Measurements from ENCODE around the gene ZNF331.

Gene ZNF331

DNA sequence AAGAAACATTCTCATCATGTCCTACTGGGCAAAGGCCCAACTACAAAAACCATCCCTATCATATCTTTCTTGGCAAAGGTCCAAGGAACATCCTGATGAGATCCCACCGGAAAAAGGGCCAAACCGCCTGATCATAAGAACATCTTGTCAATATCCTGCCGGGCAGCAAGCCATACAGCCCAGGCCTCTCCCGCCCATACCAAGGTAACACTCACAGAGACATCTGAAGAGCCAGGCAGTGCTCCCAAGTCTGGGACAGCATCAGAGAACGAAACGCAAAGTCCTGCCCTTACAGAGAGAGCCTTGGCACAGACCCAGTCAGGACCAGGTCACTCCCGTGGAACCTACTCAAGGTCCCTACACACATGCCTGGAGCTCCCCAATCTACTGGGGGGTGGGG lies 18.5 kb upstream of the ZNF331 start:
- DNase-seq (ENCODE audit: low read depth, low spot score): no peak
- no peak overlapping the region for H3K4me3 ChIP-seq (ENCODE audit: low read length)

- H3K4me3 ChIP-seq (ENCODE audit: low read length): peak overlapping the region; percentile 90
- DNase-seq (ENCODE audit: low read depth, low spot score): no peak
Observed at GRCh38 chr19:53520163-53520546, 17.8 kb upstream of the ZNF331 start.

- H3K4me3 ChIP-seq (ENCODE audit: low read length): peak overlapping the region; percentile 90
- DNase-seq (ENCODE audit: low read depth, low spot score): peak; percentile 96
Observed at GRCh38 chr19:53520547-53521372, 17.2 kb upstream of the ZNF331 start.

- no peak for DNase-seq (ENCODE audit: low read depth, low spot score)
Observed at GRCh38 chr19:53521373-53522202, 16.4 kb upstream of the ZNF331 start.

GRCh38 chr19:53525922-53526321 lies 12.0 kb upstream of the ZNF331 start:
- DNase-seq (ENCODE audit: low read depth, low spot score): no peak

More at GRCh38 chr19:53521373-53522202, 16.4 kb upstream of the ZNF331 start:
- H3K4me3 ChIP-seq (ENCODE audit: low read length): peak overlapping the region; percentile 90

GRCh38 chr19:53530622-53531021 lies 7.3 kb upstream of the ZNF331 start:
- H3K4me3 ChIP-seq (ENCODE audit: low read length): no peak overlapping the region
- DNase-seq (ENCODE audit: low read depth, low spot score): no peak

More at GRCh38 chr19:53525922-53526321, 12.0 kb upstream of the ZNF331 start:
- no peak overlapping the region for H3K4me3 ChIP-seq (ENCODE audit: low read length)

DNA sequence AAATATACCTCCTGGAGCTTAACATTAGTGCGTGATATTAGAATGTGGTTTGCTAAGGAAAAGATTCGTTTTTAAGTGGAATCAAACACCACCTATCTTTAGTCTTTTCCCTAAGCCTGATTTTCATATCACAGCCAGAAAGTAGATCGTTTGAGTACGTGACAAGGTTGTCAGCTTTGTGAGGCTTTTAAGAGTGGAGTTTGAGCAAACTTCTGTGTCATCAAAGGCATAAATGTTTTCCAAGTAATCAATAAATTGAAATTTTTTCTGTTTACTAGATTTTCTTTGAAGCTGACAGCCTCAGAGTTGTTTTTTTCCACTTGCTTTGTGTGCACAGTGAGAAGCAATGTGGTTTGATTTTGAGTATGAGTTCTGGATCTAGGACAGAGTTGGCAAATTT lies 6.5 kb upstream of the ZNF331 start:
- DNase-seq (ENCODE audit: low read depth, low spot score): no peak
- no peak overlapping the region for H3K4me3 ChIP-seq (ENCODE audit: low read length)

DNA sequence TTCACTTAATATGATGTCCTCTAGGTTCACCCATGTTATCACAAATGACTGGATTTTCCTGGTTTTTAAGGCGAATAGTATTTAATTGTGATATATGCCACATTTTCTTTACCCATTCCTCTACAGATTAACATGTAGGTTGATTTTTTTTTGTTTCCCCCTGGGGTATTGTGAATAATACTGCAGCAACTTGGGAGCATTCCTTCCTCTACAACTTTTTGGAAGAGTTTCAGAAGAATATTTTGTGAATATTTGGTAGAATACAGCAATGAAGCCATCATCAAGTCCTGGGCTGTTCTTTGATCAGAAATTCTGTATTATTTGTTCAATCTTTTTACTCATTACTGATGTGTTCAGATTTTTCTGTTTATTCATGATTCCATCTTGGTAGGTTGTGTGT lies 5.6 kb upstream of the ZNF331 start:
- no peak for DNase-seq (ENCODE audit: low read depth, low spot score)
- no peak overlapping the region for H3K4me3 ChIP-seq (ENCODE audit: low read length)

DNA sequence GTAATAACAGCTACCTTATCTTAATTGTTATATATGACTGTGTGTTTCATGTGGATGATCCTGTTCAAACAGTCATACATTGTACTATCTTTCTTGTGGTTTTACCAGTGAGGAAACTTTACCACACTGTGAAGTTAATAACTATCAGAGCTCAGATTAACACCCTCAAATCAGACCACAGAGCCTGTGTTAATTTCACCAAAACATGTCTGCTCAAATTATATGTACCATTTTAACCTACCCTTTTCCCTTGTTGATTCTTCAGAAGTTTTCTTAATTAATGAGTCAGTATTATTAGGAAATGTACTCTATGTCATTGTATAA lies 1.8 kb upstream of the ZNF331 start:
- no peak overlapping the region for H3K4me3 ChIP-seq (ENCODE audit: low read length)
- peak; percentile 57 for DNase-seq (ENCODE audit: low read depth, low spot score)

DNA sequence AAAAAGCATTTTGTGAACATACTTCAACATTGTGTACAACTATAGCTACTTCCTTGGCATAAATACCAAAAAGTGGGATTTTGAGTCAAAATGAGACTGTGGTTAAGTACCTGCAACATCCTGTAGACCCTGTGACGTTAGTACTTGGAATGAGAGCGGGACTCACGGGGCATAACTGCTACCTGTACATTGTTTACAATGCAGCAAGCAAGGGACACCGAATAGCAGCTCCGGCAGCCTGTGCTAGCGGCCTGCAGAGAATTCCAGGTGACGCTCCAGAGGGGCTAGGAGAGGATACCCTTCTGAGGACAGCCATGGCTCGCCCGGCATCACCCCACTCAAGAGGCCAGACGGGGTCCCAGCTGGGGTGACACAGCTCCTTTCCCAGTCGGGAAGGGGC lies 824 bp upstream of the ZNF331 start:
- no peak for DNase-seq (ENCODE audit: low read depth, low spot score)
- H3K4me3 ChIP-seq (ENCODE audit: low read length): peak overlapping the region; percentile 65

DNA sequence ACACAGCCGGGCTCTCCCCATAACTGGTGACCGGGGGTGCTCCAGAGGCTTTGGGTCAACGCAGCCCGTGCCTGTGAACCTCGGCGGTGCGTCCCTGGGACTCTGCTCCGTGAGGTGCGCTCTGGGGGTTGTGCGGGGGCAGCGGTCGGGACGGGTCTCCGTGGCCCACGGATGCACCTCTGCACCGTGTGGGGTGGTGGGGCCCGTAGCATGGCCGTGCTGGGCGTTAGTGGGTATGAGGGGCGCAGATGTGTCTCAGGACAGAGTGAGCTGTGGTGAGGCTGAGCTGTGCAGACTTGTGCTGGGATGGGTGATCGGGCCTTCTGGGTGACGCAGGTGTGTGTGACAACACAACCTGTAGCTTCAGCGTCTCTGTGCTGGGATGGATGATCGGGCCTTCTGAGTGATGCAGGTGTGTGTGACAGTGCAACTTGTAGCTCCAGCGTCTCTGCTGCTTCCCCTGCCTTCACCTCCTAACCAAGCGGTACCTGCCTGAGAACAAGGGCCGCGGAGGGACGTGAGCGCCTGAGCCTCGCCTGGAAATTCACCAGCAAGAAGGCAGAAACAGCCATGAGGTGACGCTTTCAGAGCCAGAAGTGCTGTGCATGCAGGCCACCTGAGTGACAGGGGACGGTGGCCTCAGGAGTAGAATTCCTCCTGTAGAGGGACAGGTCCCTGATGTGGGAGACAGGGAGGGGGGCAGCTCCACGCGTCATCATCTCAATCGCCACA lies 599 bp downstream of the ZNF331 start:
- H3K4me3 ChIP-seq (ENCODE audit: low read length): peak overlapping the region; percentile 65
- no peak for DNase-seq (ENCODE audit: low read depth, low spot score)

DNA sequence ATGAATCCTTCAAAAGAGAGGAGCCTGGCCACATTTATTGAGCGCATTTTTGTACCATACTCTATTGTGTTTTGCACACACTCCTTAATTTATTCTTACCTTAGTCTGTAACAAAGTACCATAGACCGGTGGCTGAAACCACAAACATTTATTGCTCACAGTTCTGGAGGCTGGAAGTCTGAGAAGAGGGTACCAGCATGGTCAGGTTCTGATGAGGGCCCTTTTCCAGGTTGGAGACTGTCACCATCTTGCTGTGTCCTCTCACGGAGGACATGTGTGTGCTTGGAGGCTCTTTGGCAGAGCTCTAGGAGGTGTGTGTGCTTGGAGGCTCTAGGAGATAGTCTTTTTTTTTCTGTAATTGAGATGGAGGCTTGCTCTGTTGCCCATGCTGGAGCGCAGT lies 2.1 kb downstream of the ZNF331 start:
- H3K4me3 ChIP-seq (ENCODE audit: low read length): no peak overlapping the region
- DNase-seq (ENCODE audit: low read depth, low spot score): no peak

DNA sequence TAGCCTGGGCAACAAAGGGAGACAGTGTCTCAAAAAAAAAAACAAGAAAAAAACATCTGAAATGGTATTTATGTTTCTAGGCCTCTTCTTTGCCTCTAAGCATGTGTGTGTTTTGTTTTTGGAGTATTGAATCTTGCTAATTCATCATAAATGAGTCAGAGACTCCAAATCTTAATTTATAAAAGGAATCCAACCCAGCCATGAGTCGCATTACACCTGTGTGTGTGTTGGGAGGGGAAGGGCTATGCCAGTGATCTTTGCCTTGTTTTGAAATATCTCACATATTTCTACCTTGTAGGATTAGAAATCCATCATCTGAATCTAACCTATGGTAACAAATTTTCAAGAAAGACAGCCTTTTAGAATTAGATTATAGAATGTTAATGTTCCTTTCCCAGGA lies 4.0 kb downstream of the ZNF331 start:
- no peak for DNase-seq (ENCODE audit: low read depth, low spot score)
- H3K4me3 ChIP-seq (ENCODE audit: low read length): no peak overlapping the region

DNA sequence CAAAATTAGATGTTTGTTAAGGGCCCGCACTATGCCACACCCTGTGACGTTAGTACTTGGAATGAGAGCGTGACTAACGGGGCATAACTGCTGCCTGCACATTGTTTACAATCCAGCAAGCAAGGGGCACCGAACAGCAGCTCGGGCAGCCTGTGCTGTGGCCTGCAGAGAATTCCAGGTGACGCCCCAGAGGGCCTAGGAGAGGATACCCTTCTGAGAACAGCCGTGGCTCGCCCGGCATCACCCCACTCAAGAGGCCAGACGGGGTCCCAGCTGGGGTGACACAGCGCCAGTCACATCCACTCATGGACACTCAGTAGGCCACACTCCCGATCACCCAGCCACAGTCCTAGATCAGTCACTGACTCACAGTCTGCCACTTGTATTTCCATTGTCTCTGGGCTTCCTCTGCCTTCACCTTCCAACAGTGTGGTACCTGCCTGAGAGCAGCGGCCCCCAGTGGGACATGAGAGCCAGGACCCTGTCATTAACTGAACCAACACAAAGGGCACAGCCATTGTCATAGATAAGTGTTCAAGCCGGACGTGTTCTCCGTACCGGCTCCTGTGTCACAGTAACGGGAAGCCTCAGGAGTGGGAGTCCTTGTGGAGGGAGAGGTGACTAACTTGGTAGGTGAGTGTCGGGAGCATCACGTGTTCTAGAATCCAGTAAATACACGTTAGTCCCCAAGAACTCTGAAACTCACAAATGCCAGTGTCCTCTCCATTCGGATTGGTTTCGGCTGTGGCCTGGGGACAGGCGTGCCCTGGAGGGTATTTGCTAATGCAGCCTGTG lies 7.5 kb downstream of the ZNF331 start:
- H3K4me3 ChIP-seq (ENCODE audit: low read length): no peak overlapping the region
- no peak for DNase-seq (ENCODE audit: low read depth, low spot score)

- no peak overlapping the region for H3K4me3 ChIP-seq (ENCODE audit: low read length)
- DNase-seq (ENCODE audit: low read depth, low spot score): no peak
Observed at GRCh38 chr19:53546758-53547513, 9.0 kb downstream of the ZNF331 start.

DNA sequence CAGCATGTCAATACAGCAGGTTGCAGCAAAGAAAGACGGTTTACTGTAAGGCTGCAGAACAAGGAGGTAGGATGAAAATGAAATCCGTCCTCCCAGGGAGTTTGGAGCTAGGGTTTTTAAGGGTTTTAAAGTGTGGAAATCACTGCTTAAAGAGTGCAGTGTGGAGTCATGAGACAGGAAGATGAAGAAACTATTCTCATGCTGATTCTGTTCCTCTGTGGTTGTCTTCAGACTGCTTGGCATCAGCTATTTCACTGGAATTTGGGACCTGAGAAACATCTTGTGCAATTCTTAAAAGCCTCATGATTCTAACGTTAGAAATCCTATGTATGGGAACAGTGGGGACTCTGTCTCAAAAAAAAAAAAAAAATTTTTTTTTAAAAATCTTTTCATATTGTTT lies 11.4 kb downstream of the ZNF331 start:
- DNase-seq (ENCODE audit: low read depth, low spot score): no peak
- H3K4me3 ChIP-seq (ENCODE audit: low read length): no peak overlapping the region

DNA sequence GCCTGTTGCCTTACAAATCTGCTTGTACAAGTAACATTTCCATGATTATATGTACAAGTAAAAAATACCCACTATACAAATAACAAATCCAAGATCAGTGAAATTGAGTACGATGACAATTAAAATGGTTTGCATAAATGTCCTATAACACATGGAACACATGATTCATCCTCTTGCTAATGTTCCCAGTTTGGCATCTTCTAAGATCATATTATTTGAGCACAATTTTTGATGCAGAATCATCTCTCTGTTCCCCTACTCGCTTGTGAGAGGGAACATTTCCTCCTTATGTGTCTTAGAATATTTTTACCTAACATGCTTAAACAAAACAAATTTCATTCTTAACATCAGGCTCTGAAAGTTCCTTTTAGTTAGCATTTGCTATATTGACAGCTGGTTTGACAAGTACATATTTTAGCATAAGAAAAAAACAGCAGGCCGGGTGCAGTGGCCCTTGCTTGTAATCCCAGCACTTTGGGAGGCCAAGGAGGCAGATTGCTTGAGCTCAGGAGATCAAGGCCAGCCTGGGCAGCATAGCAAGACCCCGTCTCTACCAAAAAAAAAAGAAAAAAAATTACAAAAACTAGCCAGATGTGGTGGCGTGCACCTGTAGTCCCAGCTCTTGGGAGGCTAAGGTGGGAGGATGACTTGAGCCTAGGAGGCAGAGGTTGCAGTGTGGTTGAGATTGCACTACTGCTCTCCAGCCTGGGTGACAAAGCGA lies 14.2 kb downstream of the ZNF331 start:
- no peak overlapping the region for H3K4me3 ChIP-seq (ENCODE audit: low read length)
- no peak for DNase-seq (ENCODE audit: low read depth, low spot score)

- no peak overlapping the region for H3K4me3 ChIP-seq (ENCODE audit: low read length)
- DNase-seq (ENCODE audit: low read depth, low spot score): no peak
Observed at GRCh38 chr19:53553156-53553555, 15.2 kb downstream of the ZNF331 start.

Measured in Jurkat, Clone E6-1 (cell line).